Liver (tissue), 9 donors: Measurements from ENCODE around the gene CYB561D2. TPM values are rescaled to one million over a fixed set of nuclear protein-coding genes. Genes with fewer than 3 reads are reported as not detected.

Experiments
- DNase-seq: peaks from one replicate; pipeline ENCODE4 v3.0.0-alpha.2; 2017; ENCODE audit warnings: low spot score
- H3K27ac ChIP-seq, 2 donors: one replicate each; pipeline ENCODE4 v1.7.0; 2013; ENCODE audit warnings: inconsistent platforms in 2 of 2, low read length in 2 of 2, control low read depth in 1 of 2, low read depth in 1 of 2, mild to moderate bottlenecking in 1 of 2
- H3K27me3 ChIP-seq, 4 donors: one replicate each; pipeline versions ENCODE4 v1.6.1 to v1.7.0; 2013; ENCODE audit warnings: low read length in 3 of 4, inconsistent platforms in 1 of 4, mild to moderate bottlenecking in 1 of 4, moderate library complexity in 1 of 4; ENCODE audit not compliant: control insufficient read depth in 4 of 4, insufficient read depth in 4 of 4
- H3K36me3 ChIP-seq, 4 donors: one replicate each; pipeline versions ENCODE4 v1.6.1 to v1.7.0; 2013; ENCODE audit warnings: low read length in 3 of 4, mild to moderate bottlenecking in 3 of 4, low read depth in 1 of 4, moderate library complexity in 1 of 4; ENCODE audit not compliant: control insufficient read depth in 4 of 4, insufficient read depth in 3 of 4
- H3K4me1 ChIP-seq, 4 donors: one replicate each; pipeline versions ENCODE4 v1.6.1 to v1.7.0; 2013; ENCODE audit warnings: low read length in 3 of 4, mild to moderate bottlenecking in 3 of 4, moderate library complexity in 1 of 4; ENCODE audit not compliant: control insufficient read depth in 4 of 4, insufficient read depth in 4 of 4
- H3K4me3 ChIP-seq, 3 donors: one replicate each; pipeline versions ENCODE4 v1.6.1 to v1.7.0; 2013; ENCODE audit warnings: low read length in 3 of 3, control low read depth in 1 of 3, low read depth in 1 of 3, mild to moderate bottlenecking in 1 of 3
- H3K9ac ChIP-seq, 2 donors: one replicate each; pipeline ENCODE4 v1.7.0; 2013; ENCODE audit warnings: low read length in 2 of 2, mild to moderate bottlenecking in 2 of 2, moderate library complexity in 2 of 2, control low read depth in 1 of 2, low read depth in 1 of 2
- H3K9me3 ChIP-seq, 4 donors: one replicate each; pipeline versions ENCODE4 v1.6.1 to v1.7.0; 2013; ENCODE audit warnings: low read length in 3 of 4; ENCODE audit not compliant: control insufficient read depth in 4 of 4
- EGR1 ChIP-seq, 2 donors: IDR thresholded peaks; 2 replicates each; pipeline ENCODE4 v1.6.1; 2016 to 2018; ENCODE audit warnings: antibody characterized with exemption in 2 of 2, low read depth in 2 of 2
- FOXA1 ChIP-seq: IDR thresholded peaks from 2 replicates; pipeline ENCODE4 v1.6.1; 2016; ENCODE audit warnings: antibody characterized with exemption
- FOXA2 ChIP-seq: IDR thresholded peaks from 2 replicates; pipeline ENCODE4 v1.6.1; 2016; ENCODE audit warnings: antibody characterized with exemption
- HNF4A ChIP-seq, 2 donors: conservative IDR thresholded peaks; 2 replicates each; pipeline ENCODE4 v1.6.1; 2016; ENCODE audit warnings: antibody characterized with exemption in 2 of 2, mild to moderate bottlenecking in 2 of 2
- HNF4G ChIP-seq: IDR thresholded peaks from 2 replicates; pipeline ENCODE4 v1.6.1; 2016; ENCODE audit warnings: antibody characterized with exemption
- NR2F2 ChIP-seq: IDR thresholded peaks from 2 replicates; pipeline ENCODE4 v1.6.1; 2016; ENCODE audit warnings: antibody characterized with exemption
- RAD21 ChIP-seq, 2 donors: IDR thresholded peaks; 2 replicates each; pipeline ENCODE4 v1.6.1; 2016; ENCODE audit warnings: antibody characterized with exemption in 2 of 2, mild to moderate bottlenecking in 2 of 2
- REST ChIP-seq: IDR thresholded peaks from 2 replicates; pipeline ENCODE4 v1.6.1; 2016; ENCODE audit warnings: antibody characterized with exemption, mild to moderate bottlenecking
- TAF1 ChIP-seq: conservative IDR thresholded peaks from 2 replicates; pipeline ENCODE4 v1.6.1; 2016; ENCODE audit warnings: antibody characterized with exemption, mild to moderate bottlenecking
- WGBS: extraction: QIAGEN DNeasy Blood & Tissue Kit; methylation state at CpG from one replicate; pipeline ENCODE4 v1.1.7; 2013; 5-methylcytosine and 5-hydroxymethylcytosine counted together
- polyA plus RNA-seq, 2 donors: library from polyadenylated mRNA; stranded (reverse) in 1 of 2; unstranded in 1 of 2; fragments of 200-250 nt in 1 of 2; fragments of >200 nt in 1 of 2; fragmentation: Nextera tagmentation in 1 of 2; extraction: Ambion mirVana in 1 of 2; gene quantifications; one replicate each; pipeline versions ENCODE4 v1.2.1 to v1.2.3, GENCODE V29; 2013 to 2015
- total RNA-seq, 2 donors: library from RNA; depleted of rRNA; stranded (reverse); fragments of >200 nt; gene quantifications; one replicate each; pipeline ENCODE4 v1.2.3, GENCODE V29; 2014
- TF ChIP-seq, protein P1 (sequence below): IDR thresholded peaks from 2 replicates; pipeline ENCODE4 v1.6.1; 2016; ENCODE audit warnings: antibody characterized with exemption
- TF ChIP-seq, protein P2 (sequence below): IDR thresholded peaks from 2 replicates; pipeline ENCODE4 v1.6.1; 2016; ENCODE audit warnings: antibody characterized with exemption
- donor health status: healthy.
- donor health status: healthy.
- donor health status: healthy.
- donor health status: healthy.
- donor health status: healthy.

The CYB561D2 gene
- total and polyA plus RNA-seq, 4 donors, result 12.3 to 28.2 (median 22.1) TPM

GRCh38 chr3:50317300-50317699 lies 33.4 kb upstream of the CYB561D2 start:
- Histone ChIP-seq H3K4me1 (peaks cover 15 to 36% (median 32%) of the 10 kb centered on the region in 4 donors), H3K4me3 (no peak overlapping the region), H3K36me3 (peaks cover 0 to 10% (median 2%) of the 10 kb centered on the region in 4 donors), H3K27ac (no peak overlapping the region), H3K27me3 (no peaks in the 10 kb centered on the region), H3K9me3 (no peaks in the 10 kb centered on the region), H3K9ac (no peak overlapping the region)
- no peak for TF ChIP-seq REST
- TF ChIP-seq NR2F2, result no peak
- no peak for DNase-seq
- WGBS, result 59% methylated on average over 6 of the region's 6 CpGs

DNA sequence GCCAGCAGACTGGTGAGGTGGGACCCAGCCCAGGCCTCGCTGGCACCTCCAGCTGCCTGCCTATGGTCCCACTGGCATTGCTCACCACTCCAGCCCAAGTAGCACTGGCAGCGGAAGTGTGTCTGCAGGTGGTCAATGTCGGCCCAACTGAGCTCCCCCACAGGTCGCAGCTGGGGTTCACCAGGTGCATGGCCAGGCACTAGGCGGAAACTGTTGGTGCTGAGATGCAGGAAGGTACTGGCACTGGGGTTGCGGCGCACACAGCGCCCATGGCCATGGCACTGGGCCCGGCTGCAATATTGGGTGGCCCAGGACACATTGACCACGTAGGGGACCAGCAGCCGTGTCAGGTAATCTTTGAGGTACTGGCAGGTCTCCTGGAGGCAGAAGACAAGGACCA lies 32.5 kb upstream of the CYB561D2 start:
- H3K36me3 ChIP-seq, result peaks cover 0 to 10% (median 2%) of the 10 kb centered on the region in 4 donors
- no peak overlapping the region for H3K4me3 ChIP-seq
- no peak overlapping the region for H3K9ac ChIP-seq
- peaks cover 15 to 44% (median 36%) of the 10 kb centered on the region in 4 donors for H3K4me1 ChIP-seq
- no peak for TF ChIP-seq HNF4G
- no peak overlapping the region for H3K27ac ChIP-seq
- WGBS, result 81% methylated on average over 11 of the region's 11 CpGs
- no peak for DNase-seq
- no peaks in the 10 kb centered on the region for H3K27me3 ChIP-seq
- no peaks in the 10 kb centered on the region for H3K9me3 ChIP-seq

DNA sequence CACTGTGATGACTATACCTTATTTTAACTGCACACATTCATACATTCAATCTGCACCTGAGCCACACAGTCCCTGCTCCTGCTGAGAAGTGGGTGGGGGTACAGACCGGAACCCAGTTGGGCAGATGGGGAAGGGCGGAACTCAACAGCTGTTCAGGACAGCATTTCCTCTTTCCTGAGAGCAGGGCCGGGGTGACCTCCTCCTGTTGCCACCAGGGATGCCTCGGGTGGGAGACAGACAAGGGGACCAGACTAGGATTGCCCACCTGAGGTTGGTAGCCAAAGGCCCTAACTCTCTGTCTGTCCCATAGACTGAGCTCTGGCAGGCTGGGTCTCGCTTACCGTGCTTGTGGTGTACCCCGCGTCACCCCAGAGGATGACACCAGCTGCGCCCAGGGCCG lies 32.0 kb upstream of the CYB561D2 start:
- TF ChIP-seq NR2F2 (no peak), RAD21 (IDR thresholded peaks at IDR 0.05) (no peak), FOXA1 (no peak), REST (no peak), HNF4G (no peak), EGR1 (IDR thresholded peaks at IDR 0.05; ENCODE audit: low read depth in 2 of 2) (no peak), FOXA2 (no peak), TAF1 (no peak), HNF4A (conservative IDR thresholded peaks at IDR 0.05) (no peak)
- TF ChIP-seq, protein P1, sequence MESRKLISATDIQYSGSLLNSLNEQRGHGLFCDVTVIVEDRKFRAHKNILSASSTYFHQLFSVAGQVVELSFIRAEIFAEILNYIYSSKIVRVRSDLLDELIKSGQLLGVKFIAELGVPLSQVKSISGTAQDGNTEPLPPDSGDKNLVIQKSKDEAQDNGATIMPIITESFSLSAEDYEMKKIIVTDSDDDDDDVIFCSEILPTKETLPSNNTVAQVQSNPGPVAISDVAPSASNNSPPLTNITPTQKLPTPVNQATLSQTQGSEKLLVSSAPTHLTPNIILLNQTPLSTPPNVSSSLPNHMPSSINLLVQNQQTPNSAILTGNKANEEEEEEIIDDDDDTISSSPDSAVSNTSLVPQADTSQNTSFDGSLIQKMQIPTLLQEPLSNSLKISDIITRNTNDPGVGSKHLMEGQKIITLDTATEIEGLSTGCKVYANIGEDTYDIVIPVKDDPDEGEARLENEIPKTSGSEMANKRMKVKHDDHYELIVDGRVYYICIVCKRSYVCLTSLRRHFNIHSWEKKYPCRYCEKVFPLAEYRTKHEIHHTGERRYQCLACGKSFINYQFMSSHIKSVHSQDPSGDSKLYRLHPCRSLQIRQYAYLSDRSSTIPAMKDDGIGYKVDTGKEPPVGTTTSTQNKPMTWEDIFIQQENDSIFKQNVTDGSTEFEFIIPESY, result no peak
- TF ChIP-seq, protein P2, sequence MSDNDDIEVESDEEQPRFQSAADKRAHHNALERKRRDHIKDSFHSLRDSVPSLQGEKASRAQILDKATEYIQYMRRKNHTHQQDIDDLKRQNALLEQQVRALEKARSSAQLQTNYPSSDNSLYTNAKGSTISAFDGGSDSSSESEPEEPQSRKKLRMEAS, result no peak
- Histone ChIP-seq H3K9me3 (no peaks in the 10 kb centered on the region), H3K27me3 (no peaks in the 10 kb centered on the region), H3K4me1 (peaks cover 15 to 48% (median 40%) of the 10 kb centered on the region in 4 donors), H3K27ac (no peak overlapping the region), H3K4me3 (no peak overlapping the region), H3K36me3 (peaks cover 0 to 10% (median 2%) of the 10 kb centered on the region in 4 donors), H3K9ac (no peak overlapping the region)
- DNase-seq, result no peak
- 83% methylated on average over 10 of the region's 10 CpGs for WGBS
